Hepatocyte (in vitro differentiated cells): ENCODE results near the gene GLYATL3. TPM values are rescaled to one million over a fixed set of nuclear protein-coding genes. Genes with fewer than 3 reads are reported as not detected.
A peak's percentile ranks its signal among the peaks of the same experiment; 100 is the strongest.

Experiments used
- DNase-seq: peaks from one replicate; pipeline ENCODE4 v3.0.0-alpha.2; 2016; ENCODE audit warnings: low spot score
- H2AFZ ChIP-seq: fragments of 200-600 bp; sonication (generic); 2 replicates; pipeline ENCODE4 v1.6.0; 2016; ENCODE audit warnings: antibody characterized with exemption, mild to moderate bottlenecking
- H3K27ac ChIP-seq: fragments of 200-600 bp; sonication (generic); 2 replicates; pipeline ENCODE4 v1.5.1; 2016; ENCODE audit warnings: mild to moderate bottlenecking
- H3K27me3 ChIP-seq: fragments of 200-600 bp; sonication (generic); 2 replicates; pipeline ENCODE4 v1.6.1; 2016
- H3K36me3 ChIP-seq: fragments of 200-600 bp; sonication (generic); replicated peaks from 2 replicates; pipeline ENCODE4 v1.5.1; 2016; ENCODE audit warnings: low read depth; ENCODE audit not compliant: insufficient read depth
- H3K4me1 ChIP-seq: fragments of 200-600 bp; sonication (generic); 2 replicates; pipeline ENCODE4 v1.5.1; 2016; ENCODE audit warnings: mild to moderate bottlenecking, moderate library complexity; ENCODE audit not compliant: insufficient read depth
- H3K4me2 ChIP-seq: fragments of 200-600 bp; sonication (generic); 2 replicates; pipeline ENCODE4 v1.6.0; 2016
- H3K4me3 ChIP-seq: fragments of 200-600 bp; sonication (generic); 2 replicates; pipeline ENCODE4 v1.5.1; 2016; ENCODE audit warnings: mild to moderate bottlenecking
- H3K79me2 ChIP-seq: fragments of 200-600 bp; sonication (generic); 2 replicates; pipeline ENCODE4 v1.6.0; 2017; ENCODE audit warnings: mild to moderate bottlenecking
- H3K9me2 ChIP-seq: fragments of 200-600 bp; sonication (generic); replicated peaks from 2 replicates; pipeline ENCODE4 v1.6.0; 2017; ENCODE audit warnings: mild to moderate bottlenecking; ENCODE audit not compliant: insufficient read depth
- H3K9me3 ChIP-seq: fragments of 200-600 bp; sonication (generic); 2 replicates; pipeline ENCODE4 v1.5.1; 2016; ENCODE audit warnings: low read depth, mild to moderate bottlenecking
- H4K20me1 ChIP-seq: fragments of 200-600 bp; sonication (generic); 2 replicates; pipeline ENCODE4 v1.6.0; 2016; ENCODE audit warnings: mild to moderate bottlenecking; ENCODE audit not compliant: insufficient read depth, poor library complexity, severe bottlenecking
- EZH2 ChIP-seq: fragments of 200-600 bp; sonication (generic); IDR thresholded peaks from 2 replicates; pipeline ENCODE4 v1.6.1; 2016; ENCODE audit warnings: antibody characterized with exemption, mild to moderate bottlenecking, borderline replicate concordance
- EZH2phosphoT487 ChIP-seq: fragments of 200-600 bp; sonication (generic); IDR thresholded peaks from one replicate; pipeline ENCODE4 v1.6.1; 2018; ENCODE audit warnings: antibody characterized with exemption, mild to moderate bottlenecking, low read depth, moderate library complexity; ENCODE audit not compliant: unreplicated experiment, severe bottlenecking
- WGBS: methylation state at CpG from one replicate; pipeline ENCODE4 v1.1.6; 2016; ENCODE audit warnings: low lambda C conversion rate; ENCODE audit errors: missing lambda C conversion rate; 5-methylcytosine and 5-hydroxymethylcytosine counted together
- polyA plus RNA-seq: library from polyadenylated mRNA; unstranded; fragments of >200 nt; fragmentation: Nextera tagmentation; extraction: Ambion mirVana; gene quantifications from 2 replicates; pipeline ENCODE4 v1.2.1, GENCODE V29; 2016
- total RNA-seq: library from RNA; depleted of rRNA; stranded (reverse); fragments of >200 nt; gene quantifications from 2 replicates; pipeline ENCODE4 v1.2.3, GENCODE V29; 2014
- TF ChIP-seq, protein P1 (sequence below): fragments of 200-600 bp; sonication (generic); IDR thresholded peaks from 2 replicates; pipeline ENCODE4 v1.5.1; 2016; ENCODE audit warnings: antibody characterized with exemption, mild to moderate bottlenecking; ENCODE audit not compliant: poor library complexity

The GLYATL3 gene
- total and polyA plus RNA-seq, 2 experiments from 2014 or later: not detected

DNA sequence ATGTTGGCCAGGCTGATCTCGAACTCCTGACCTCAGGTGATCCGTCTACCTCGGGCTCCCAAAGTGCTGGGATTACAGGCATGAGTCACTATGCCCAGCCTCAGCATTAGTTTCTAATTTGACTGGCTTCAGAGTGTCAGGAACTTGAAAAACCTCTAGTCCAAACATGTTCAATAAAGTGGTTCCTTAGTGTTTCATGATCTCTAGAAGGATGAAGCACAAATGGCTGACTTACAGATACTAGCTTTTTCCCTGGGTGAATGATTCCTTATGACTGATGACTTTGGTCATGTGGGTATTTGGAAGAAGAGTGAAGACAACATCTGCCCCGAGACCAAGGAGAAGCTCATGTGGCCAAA, 16.4 kb downstream of the GLYATL3 start:
- Histone ChIP-seq H3K27ac (no peak overlapping the region), H3K79me2 (no peaks in the 10 kb centered on the region), H2AFZ (no peak overlapping the region), H3K4me1 (no peaks in the 10 kb centered on the region), H3K4me3 (no peak overlapping the region), H3K9me3 (no peaks in the 10 kb centered on the region), H3K4me2 (no peak overlapping the region), H4K20me1 (no peaks in the 10 kb centered on the region), H3K36me3 (no peaks in the 10 kb centered on the region), H3K27me3 (no peaks in the 10 kb centered on the region), H3K9me2 (no peaks in the 10 kb centered on the region)
- 89% methylated on average over 4 of the region's 4 CpGs for WGBS
- no peak for DNase-seq
- no peak for TF ChIP-seq EZH2

DNA sequence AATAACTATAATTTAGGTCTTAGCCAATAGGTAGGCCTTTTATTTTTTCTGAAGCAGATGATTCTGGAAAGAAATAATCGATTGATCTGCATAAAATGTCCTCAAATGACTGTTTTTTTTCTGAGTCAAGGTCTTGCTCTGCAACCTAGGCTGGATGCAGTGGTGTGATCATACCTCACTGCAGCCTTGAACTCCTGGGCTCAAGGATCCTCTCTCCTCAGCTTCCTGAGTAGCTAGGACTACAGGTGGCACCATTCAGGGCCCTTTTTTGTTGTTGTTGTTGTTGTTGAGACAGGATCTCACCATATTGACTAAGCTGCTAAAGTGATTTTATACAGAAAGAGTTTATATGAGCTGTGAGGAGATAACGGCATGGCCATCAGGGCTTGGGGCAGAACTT, 18.2 kb downstream of the GLYATL3 start:
- H3K79me2 ChIP-seq: no peaks in the 10 kb centered on the region
- H3K4me2 ChIP-seq: no peak overlapping the region
- no peaks in the 10 kb centered on the region for H3K9me3 ChIP-seq
- DNase-seq: no peak
- no peaks in the 10 kb centered on the region for H3K9me2 ChIP-seq
- H4K20me1 ChIP-seq: no peaks in the 10 kb centered on the region
- H3K4me1 ChIP-seq: no peaks in the 10 kb centered on the region
- no peak overlapping the region for H3K4me3 ChIP-seq
- no peak overlapping the region for H2AFZ ChIP-seq
- no peaks in the 10 kb centered on the region for H3K27me3 ChIP-seq
- WGBS: 89% methylated on average over 2 of the region's 2 CpGs
- TF ChIP-seq EZH2 (no peak), EZH2phosphoT487 (no peak)
- TF ChIP-seq, protein P1, sequence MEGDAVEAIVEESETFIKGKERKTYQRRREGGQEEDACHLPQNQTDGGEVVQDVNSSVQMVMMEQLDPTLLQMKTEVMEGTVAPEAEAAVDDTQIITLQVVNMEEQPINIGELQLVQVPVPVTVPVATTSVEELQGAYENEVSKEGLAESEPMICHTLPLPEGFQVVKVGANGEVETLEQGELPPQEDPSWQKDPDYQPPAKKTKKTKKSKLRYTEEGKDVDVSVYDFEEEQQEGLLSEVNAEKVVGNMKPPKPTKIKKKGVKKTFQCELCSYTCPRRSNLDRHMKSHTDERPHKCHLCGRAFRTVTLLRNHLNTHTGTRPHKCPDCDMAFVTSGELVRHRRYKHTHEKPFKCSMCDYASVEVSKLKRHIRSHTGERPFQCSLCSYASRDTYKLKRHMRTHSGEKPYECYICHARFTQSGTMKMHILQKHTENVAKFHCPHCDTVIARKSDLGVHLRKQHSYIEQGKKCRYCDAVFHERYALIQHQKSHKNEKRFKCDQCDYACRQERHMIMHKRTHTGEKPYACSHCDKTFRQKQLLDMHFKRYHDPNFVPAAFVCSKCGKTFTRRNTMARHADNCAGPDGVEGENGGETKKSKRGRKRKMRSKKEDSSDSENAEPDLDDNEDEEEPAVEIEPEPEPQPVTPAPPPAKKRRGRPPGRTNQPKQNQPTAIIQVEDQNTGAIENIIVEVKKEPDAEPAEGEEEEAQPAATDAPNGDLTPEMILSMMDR: no peak
- H3K36me3 ChIP-seq: no peaks in the 10 kb centered on the region
- H3K27ac ChIP-seq: no peak overlapping the region

DNA sequence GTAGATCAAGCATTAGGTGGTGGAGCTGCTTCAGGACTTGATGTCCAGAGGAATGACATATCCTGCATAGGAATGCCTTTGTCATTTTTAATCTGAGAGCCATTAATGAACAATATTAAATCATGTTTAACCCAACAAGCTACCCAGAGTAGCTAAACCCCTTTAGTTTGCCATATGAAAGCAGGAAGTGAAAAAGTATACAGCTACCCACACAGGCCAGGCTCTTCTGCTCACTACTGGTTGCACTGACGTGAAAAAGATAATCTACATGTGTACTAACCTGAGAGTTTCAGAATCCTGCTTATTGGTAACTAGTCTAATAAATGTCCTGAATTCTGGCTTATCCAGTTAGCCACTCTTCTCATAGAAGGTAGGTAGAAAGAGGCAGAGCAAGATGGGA, 19.9 kb downstream of the GLYATL3 start:
- Histone ChIP-seq H3K4me2 (no peak overlapping the region), H3K4me1 (peaks cover 7% of the 10 kb centered on the region), H3K27me3 (no peaks in the 10 kb centered on the region), H3K79me2 (no peaks in the 10 kb centered on the region), H4K20me1 (no peaks in the 10 kb centered on the region), H2AFZ (no peak overlapping the region), H3K9me2 (no peaks in the 10 kb centered on the region), H3K27ac (no peak overlapping the region), H3K4me3 (no peak overlapping the region), H3K9me3 (no peaks in the 10 kb centered on the region), H3K36me3 (no peaks in the 10 kb centered on the region)
- WGBS: 96% methylated on average over 1 of the region's 1 CpG
- TF ChIP-seq EZH2phosphoT487 (no peak), EZH2 (no peak)
- TF ChIP-seq, protein P1: no peak
- DNase-seq: no peak

DNA sequence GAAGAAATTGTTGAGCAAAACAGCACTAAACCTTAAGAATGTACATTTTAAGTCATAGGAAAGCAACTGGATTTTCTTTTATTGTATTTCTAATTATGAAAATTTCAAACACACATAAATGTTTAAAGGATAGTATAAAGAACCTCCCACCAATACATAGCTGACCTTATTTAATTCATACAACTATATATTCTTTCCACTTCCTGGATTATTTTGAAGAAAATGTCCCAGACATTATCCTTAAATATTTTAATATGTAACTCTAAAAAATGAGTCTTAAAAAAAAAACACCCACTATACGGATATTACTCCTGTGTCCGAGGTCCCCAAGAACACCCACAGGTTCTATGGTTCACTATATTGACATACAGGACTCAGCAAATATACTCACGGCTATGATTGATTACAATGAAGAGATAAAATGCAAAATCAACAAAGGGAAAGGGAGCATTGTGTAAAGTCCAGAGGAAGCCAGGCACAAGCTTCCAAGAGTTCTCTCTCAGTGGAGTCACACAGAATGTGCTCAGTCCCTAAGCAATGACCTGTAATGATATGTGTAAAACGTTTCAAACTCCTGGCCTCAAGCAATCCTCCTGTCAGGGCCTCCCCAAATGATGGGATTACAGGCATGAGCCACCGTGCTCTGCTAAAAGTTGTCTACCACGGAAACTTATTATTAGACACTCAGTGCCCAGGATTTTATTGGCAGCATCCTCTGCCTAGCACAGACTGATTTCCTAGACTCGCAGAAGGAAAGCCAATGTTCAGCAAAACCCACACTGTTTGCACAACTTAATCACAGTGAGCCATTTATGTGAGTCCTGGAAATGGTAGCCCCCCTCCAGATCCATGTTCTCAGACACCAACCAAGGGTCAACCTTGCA, 23.2 kb downstream of the GLYATL3 start:
- no peak overlapping the region for H2AFZ ChIP-seq
- 55% methylated on average over 7 of the region's 7 CpGs for WGBS
- DNase-seq: peak; percentile 57
- no peaks in the 10 kb centered on the region for H4K20me1 ChIP-seq
- H3K4me1 ChIP-seq: peaks cover 7% of the 10 kb centered on the region
- peak overlapping the region; percentile 41 for H3K27ac ChIP-seq
- H3K4me3 ChIP-seq: no peak overlapping the region
- TF ChIP-seq EZH2 (no peak), EZH2phosphoT487 (peak; percentile 93)
- TF ChIP-seq, protein P1: no peak
- peak overlapping the region; percentile 41 for H3K4me2 ChIP-seq
- H3K27me3 ChIP-seq: no peaks in the 10 kb centered on the region
- H3K79me2 ChIP-seq: no peaks in the 10 kb centered on the region
- H3K9me3 ChIP-seq: no peaks in the 10 kb centered on the region
- H3K9me2 ChIP-seq: no peaks in the 10 kb centered on the region
- no peaks in the 10 kb centered on the region for H3K36me3 ChIP-seq
